Gastrocnemius medialis (tissue), 4 donors: Measurements from ENCODE around the gene ITPR2.

Source experiments
- CTCF ChIP-seq, 5 experiments: fragments of 450-650 bp in 3 of 5; fragments of 200-600 bp in 2 of 5; sonication (generic) in 2 of 5; IDR thresholded peaks in 4 of 5; conservative IDR thresholded peaks in 1 of 5; 1 replicate in 4 of 5; 2 replicates in 1 of 5; pipeline ENCODE4 v1.5.1; 2016 to 2019; ENCODE audit warnings: antibody characterized with exemption in 5 of 5, mild to moderate bottlenecking in 3 of 5, moderate library complexity in 3 of 5
- POLR2A ChIP-seq, 2 donors: fragments of 450-650 bp; IDR thresholded peaks; one replicate each; pipeline ENCODE4 v1.6.1; 2017; ENCODE audit warnings: antibody characterized with exemption in 2 of 2, mild to moderate bottlenecking in 2 of 2, moderate library complexity in 2 of 2

- no peak for TF ChIP-seq CTCF (IDR thresholded peaks at IDR 0.05 in 4 of 5, conservative IDR thresholded peaks at IDR 0.05 in 1 of 5)
- no peak for TF ChIP-seq POLR2A (IDR thresholded peaks at IDR 0.05)
These were observed 88.9 kb downstream of the ITPR2 start for GRCh38 chr12:26744042-26744626.
